ENCODE measurements around the gene KHDRBS2.

DNA sequence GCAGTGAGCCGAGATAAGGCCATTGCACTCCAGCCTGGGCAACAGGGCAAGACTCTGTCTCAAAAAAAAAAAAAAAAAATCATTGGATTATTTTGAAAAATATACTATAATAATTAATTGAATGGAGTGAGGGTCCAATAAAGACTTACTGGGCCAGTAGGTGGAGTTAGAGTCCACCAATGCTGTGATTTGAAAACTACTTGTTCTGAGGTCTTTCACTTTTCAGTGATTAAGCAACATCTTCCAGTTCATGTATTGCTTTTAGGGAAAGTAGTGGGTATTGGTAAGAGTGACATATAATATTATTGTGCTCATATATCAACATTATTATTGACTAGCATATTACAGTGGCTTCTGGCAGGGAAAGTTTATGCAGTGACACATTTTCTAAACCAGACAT, 530.3 kb downstream of the KHDRBS2 start:
- no peak for TF ChIP-seq CTCF (IDR thresholded peaks at IDR 0.05)
- no peak for TF ChIP-seq POLR2A (IDR thresholded peaks at IDR 0.05)

Data from Peyer's patch (tissue), 4 donors.